HG02852 (cell line): Measurements from ENCODE around the gene THADA.
"Not testable (repeated sequence)": the region's sequence is repeated elsewhere in the genome, so short reads cannot be mapped to it uniquely, and the experiment has no call there.

Source experiments
- ATAC-seq: cut with Tn5 transposase; IDR thresholded peaks from one replicate; pipeline ENCODE4 v1.9.1; 2021; ENCODE audit warnings: mild to moderate bottlenecking, moderate library complexity; ENCODE audit not compliant: unreplicated experiment

The THADA gene

GRCh38 chr2:43467891-43468290, 127.9 kb downstream of the THADA start:
- ATAC-seq = no peak

- ATAC-seq = no peak
These were observed 130.6 kb downstream of the THADA start for GRCh38 chr2:43465234-43465633.

GRCh38 chr2:43464590-43464989, 131.2 kb downstream of the THADA start:
- no peak for ATAC-seq

GRCh38 chr2:43462866-43463641, 132.8 kb downstream of the THADA start:
- ATAC-seq = no peak

GRCh38 chr2:43461453-43462073, 134.3 kb downstream of the THADA start:
- ATAC-seq = peak; percentile 93

GRCh38 chr2:43460611-43461365, 135.1 kb downstream of the THADA start:
- no peak for ATAC-seq

GRCh38 chr2:43460174-43460546, 135.7 kb downstream of the THADA start:
- no peak for ATAC-seq

GRCh38 chr2:43459446-43460173, 136.2 kb downstream of the THADA start:
- ATAC-seq = no peak

GRCh38 chr2:43458014-43458628, 137.7 kb downstream of the THADA start:
- no peak for ATAC-seq

GRCh38 chr2:43455731-43456642, 139.9 kb downstream of the THADA start:
- ATAC-seq = peak; percentile 52

- ATAC-seq = no peak
These were observed 140.5 kb downstream of the THADA start for GRCh38 chr2:43455296-43455695.

GRCh38 chr2:43454791-43455190, 141.0 kb downstream of the THADA start:
- no peak for ATAC-seq

- no peak for ATAC-seq
These were observed 142.4 kb downstream of the THADA start for GRCh38 chr2:43453179-43454170.

GRCh38 chr2:43452318-43452731, 143.5 kb downstream of the THADA start:
- no peak for ATAC-seq

GRCh38 chr2:43450617-43451016, 145.2 kb downstream of the THADA start:
- ATAC-seq = no peak

GRCh38 chr2:43448822-43449110, 147.1 kb downstream of the THADA start:
- no peak for ATAC-seq

- no peak for ATAC-seq
These were observed 147.6 kb downstream of the THADA start for GRCh38 chr2:43448011-43448821.

- ATAC-seq = not testable (repeated sequence)
These were observed 149.1 kb downstream of the THADA start for GRCh38 chr2:43446755-43447154.
